GM12801 (cell line): ENCODE measurements around the gene THUMPD2.

Source experiments
- TF ChIP-seq, protein P1 (sequence below): IDR thresholded peaks from one replicate; pipeline ENCODE4 v1.5.1; 2011; ENCODE audit warnings: control low read depth; ENCODE audit not compliant: insufficient read length; ENCODE audit errors: extremely low read depth

Gene THUMPD2

DNA sequence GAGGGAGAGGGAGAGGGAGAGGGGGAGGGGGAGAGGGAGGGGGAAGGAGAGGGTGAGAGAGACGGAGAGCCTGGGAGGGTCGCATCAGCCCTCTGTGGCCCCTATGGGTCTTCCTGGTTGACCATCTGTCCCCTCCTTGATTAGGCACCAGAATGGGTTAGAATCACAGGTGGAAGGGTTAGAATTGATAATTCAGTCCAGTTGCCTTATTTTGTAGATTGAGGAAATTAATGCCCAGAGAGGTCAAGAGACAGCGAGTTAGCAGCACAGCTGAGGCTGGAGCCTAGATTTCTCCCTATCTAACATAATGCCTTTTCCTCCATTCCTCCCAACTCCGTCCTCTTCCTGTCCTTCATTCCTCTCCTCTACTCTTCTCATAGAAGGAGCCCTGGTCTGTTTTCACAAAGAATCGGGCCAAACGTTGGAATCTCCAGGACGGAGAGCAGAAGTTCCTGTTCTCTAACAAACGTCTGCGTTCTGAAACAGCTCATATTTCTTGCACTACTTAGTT, 338 bp upstream of the THUMPD2 start:
- TF ChIP-seq, protein P1, sequence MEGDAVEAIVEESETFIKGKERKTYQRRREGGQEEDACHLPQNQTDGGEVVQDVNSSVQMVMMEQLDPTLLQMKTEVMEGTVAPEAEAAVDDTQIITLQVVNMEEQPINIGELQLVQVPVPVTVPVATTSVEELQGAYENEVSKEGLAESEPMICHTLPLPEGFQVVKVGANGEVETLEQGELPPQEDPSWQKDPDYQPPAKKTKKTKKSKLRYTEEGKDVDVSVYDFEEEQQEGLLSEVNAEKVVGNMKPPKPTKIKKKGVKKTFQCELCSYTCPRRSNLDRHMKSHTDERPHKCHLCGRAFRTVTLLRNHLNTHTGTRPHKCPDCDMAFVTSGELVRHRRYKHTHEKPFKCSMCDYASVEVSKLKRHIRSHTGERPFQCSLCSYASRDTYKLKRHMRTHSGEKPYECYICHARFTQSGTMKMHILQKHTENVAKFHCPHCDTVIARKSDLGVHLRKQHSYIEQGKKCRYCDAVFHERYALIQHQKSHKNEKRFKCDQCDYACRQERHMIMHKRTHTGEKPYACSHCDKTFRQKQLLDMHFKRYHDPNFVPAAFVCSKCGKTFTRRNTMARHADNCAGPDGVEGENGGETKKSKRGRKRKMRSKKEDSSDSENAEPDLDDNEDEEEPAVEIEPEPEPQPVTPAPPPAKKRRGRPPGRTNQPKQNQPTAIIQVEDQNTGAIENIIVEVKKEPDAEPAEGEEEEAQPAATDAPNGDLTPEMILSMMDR: no peak

DNA sequence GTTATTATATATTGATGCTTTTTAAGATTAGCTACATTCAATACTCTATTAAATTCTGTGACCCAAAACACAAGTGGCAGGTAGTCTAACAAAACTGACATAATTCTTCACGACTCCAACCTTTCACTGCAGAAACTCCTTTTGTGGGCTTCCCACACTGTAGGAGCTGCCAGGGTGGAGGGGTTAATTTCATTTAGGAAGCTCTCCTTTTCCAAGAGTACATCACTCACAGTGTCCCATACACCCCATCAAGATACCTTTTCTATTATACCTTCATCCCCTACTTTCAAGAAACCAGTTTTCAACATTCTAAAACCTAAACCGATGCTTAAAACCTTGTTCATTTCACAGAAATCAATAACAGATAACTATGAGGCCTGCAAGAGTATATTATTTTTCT, 825 bp downstream of the THUMPD2 start:
- TF ChIP-seq, protein P1: no peak

DNA sequence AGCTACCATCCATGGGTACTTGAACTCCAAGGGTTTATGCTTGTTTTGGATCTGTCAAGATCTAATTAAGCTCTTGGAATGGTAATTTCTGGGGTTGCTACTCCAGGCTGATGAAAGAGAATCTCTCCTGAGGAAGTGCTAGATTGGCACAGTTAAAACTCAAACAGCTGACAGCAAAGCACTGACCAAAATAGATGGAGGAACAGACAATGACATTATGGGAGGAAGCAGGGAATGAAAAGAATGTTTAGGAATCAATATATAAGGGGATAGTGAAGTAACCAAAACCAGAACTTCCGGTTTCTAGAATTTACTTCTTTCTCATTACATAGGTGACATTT, 6.3 kb downstream of the THUMPD2 start:
- TF ChIP-seq, protein P1: no peak

DNA sequence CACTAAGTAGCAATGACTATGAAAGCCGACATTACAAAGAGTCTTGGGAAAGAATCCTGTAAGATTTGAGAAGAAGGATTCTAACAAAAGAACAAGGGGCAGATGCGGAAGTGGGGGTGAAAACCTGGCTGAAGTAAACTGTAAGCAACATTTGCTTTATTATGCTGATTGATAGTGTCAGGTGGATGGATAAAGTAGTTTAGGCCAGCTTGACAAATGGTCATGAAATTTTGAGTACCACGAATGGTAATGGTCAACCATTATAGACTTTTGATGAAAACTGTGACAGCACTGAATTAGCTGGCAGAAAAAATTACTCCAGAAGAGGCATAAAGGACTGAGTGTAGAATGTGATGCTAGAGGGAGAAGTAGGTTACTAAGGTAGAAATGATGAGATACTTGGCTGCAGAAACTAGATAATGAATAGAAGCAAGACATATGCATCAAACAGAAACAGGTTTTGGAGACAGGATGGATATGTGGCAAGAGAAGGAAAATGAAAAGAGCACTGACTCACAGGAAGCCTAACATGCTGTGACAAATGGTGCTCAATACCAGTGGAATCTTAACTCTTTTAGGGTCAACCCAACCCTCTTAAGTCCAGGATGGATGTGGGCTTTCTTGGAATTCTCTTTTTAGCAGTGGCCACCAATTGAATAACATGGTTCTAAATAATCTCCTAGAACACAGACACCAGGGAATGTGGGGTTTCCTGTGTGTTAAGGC, 6.8 kb downstream of the THUMPD2 start:
- TF ChIP-seq, protein P1: no peak

DNA sequence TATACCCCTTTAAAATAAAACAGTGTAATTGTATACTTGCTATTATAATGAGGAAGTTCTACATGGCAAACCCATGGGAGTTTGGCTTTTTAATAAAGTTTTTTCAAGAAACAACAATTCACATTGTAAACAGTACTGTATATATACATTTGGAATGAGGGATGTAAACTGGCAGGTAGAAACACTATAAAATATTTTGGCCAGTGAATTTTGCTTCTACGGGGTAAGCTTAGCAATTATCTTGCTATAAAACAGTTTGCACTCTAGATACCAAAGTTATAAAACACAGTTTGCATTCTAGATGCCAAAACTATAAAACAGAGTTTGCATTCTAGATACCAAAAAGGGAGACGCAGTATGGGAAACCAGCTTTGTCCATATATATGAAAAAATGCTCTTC, 16.6 kb downstream of the THUMPD2 start:
- TF ChIP-seq, protein P1: no peak

DNA sequence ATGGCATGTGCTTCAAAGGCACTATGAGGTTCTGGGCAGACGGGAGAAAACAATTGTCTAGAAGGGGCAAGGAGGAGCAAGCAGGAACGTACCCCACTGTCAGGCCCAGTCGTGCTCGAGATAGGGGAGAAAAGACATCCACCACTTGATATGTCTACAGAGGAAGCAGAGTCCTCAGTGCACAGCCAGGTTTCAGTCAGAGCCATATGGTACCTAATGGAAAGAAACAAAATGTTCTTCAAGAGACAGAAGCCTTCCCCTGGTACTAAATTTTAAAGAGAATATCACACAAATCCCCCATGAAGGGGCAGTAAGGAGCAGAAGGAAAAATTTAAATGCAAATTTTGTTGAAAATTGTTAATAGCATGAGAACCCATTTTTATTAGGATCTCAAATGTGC, 21.9 kb downstream of the THUMPD2 start:
- TF ChIP-seq, protein P1: no peak

DNA sequence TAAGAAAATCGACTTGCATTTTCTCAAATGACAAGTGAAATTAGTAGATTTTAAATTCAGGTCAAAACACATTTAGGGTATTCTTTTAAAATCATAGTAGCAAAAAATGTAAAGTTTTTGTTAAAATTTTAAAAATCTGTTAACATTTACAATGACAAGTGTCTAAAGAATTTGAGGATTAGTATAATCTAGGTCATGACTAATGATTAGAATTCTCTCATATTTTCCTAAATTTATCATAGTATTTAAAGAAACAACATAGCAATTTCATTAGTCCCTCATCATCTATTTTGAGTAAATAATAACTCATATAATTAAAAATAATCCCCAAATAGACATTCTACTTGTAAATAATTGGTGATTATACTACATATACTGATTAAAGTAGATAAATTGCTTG, 23.6 kb downstream of the THUMPD2 start:
- TF ChIP-seq, protein P1: no peak
